DOHH2 (cell line): ENCODE data around the gene NAV2.

Source experiments
- H3F3A ChIP-seq: fragments of 200-600 bp; sonication (generic), shearing (Covaris generic); 2 replicates; pipeline ENCODE4 v1.6.0; 2016; ENCODE audit warnings: antibody characterized with exemption, mild to moderate bottlenecking; ENCODE audit not compliant: control insufficient read depth, insufficient read depth
- H3K27ac ChIP-seq: fragments of 200-600 bp; sonication (generic); 2 replicates; pipeline ENCODE4 v1.5.1; 2014; ENCODE audit warnings: low read depth, mild to moderate bottlenecking, low read length, moderate library complexity
- H3K27me3 ChIP-seq: fragments of 200-600 bp; sonication (generic); 2 replicates; pipeline ENCODE4 v1.6.1; 2014; ENCODE audit warnings: mild to moderate bottlenecking, low read length, mixed read lengths; ENCODE audit not compliant: control insufficient read depth
- H3K36me3 ChIP-seq: fragments of 200-600 bp; sonication (generic); 2 replicates; pipeline ENCODE4 v1.6.1; 2014; ENCODE audit warnings: mild to moderate bottlenecking, low read length, moderate library complexity, mixed read lengths; ENCODE audit not compliant: control insufficient read depth
- H3K4me1 ChIP-seq: fragments of 200-600 bp; sonication (generic); 2 replicates; pipeline ENCODE4 v1.6.1; 2014; ENCODE audit warnings: mild to moderate bottlenecking, low read length, mixed read lengths; ENCODE audit not compliant: control insufficient read depth
- H3K4me2 ChIP-seq: fragments of 200-600 bp; sonication (generic); 2 replicates; pipeline ENCODE4 v1.6.0; 2014; ENCODE audit warnings: mild to moderate bottlenecking, low read length, moderate library complexity
- H3K4me3 ChIP-seq: fragments of 200-600 bp; sonication (generic); 2 replicates; pipeline ENCODE4 v1.5.1; 2014; ENCODE audit warnings: mild to moderate bottlenecking, low read length, mixed read lengths
- H3K79me2 ChIP-seq: fragments of 200-600 bp; sonication (generic); 2 replicates; pipeline ENCODE4 v1.6.1; 2014; ENCODE audit warnings: mild to moderate bottlenecking, low read length, mixed read lengths; ENCODE audit not compliant: control insufficient read depth
- H3K9me2 ChIP-seq: fragments of 200-600 bp; sonication (generic); replicated peaks from 2 replicates; pipeline ENCODE4 v1.6.1; 2014; ENCODE audit warnings: mild to moderate bottlenecking, low read length, mixed read lengths; ENCODE audit not compliant: control insufficient read depth
- H3K9me3 ChIP-seq: fragments of 200-600 bp; sonication (generic); 2 replicates; pipeline ENCODE4 v1.6.1; 2014; ENCODE audit warnings: antibody characterized with exemption, low read length, mixed read lengths; ENCODE audit not compliant: control insufficient read depth, insufficient read depth
- H4K20me1 ChIP-seq: fragments of 200-600 bp; sonication (generic); 2 replicates; pipeline ENCODE4 v1.6.0; 2014; ENCODE audit warnings: low read depth, mild to moderate bottlenecking, antibody characterized with exemption, low read length, moderate library complexity; ENCODE audit not compliant: control insufficient read depth, insufficient read depth
- CTCF ChIP-seq: fragments of 200-600 bp; sonication (generic); IDR thresholded peaks from one replicate; pipeline ENCODE4 v1.5.1; 2014; ENCODE audit warnings: antibody characterized with exemption, mild to moderate bottlenecking, low read depth, low read length; ENCODE audit not compliant: poor library complexity, severe bottlenecking
- EZH2phosphoT487 ChIP-seq: fragments of 200-600 bp; sonication (generic); IDR thresholded peaks from 2 replicates; pipeline ENCODE4 v1.6.1; 2017; ENCODE audit warnings: borderline replicate concordance, mild to moderate bottlenecking, antibody characterized with exemption, low read length, moderate library complexity, mixed read lengths

Gene NAV2

DNA sequence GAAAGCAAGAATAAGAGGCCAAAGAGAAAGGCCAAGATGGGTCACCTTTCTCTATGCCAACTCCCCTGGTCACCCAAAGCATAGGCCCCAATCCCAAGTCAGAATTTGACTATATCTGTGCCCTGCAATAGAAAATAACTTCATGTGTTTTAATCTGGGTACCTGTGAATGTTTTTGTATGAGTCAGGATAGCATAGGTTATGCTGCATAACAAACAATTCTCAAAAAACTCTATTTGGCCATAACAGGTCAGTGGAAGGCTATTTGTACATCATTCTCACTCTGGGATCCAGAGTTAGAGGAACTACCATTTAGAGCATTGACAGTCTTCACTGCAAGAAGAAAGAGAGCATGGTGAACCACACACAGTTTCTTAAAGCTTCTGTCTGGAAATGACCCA, 280.4 kb downstream of the NAV2 start:
- no peak overlapping the region for H3K4me3 ChIP-seq
- H3K9me2 ChIP-seq = no peaks in the 10 kb centered on the region
- no peak overlapping the region for H3K27ac ChIP-seq
- H3K4me2 ChIP-seq = no peak overlapping the region
- H3K27me3 ChIP-seq = no peaks in the 10 kb centered on the region; the same call in 1 of the 2 replicates
- no peaks in the 10 kb centered on the region for H4K20me1 ChIP-seq
- no peaks in the 10 kb centered on the region for H3K36me3 ChIP-seq
- H3K9me3 ChIP-seq = no peaks in the 10 kb centered on the region
- H3F3A ChIP-seq = no peaks in the 10 kb centered on the region
- no peaks in the 10 kb centered on the region for H3K79me2 ChIP-seq
- TF ChIP-seq CTCF (no peak), EZH2phosphoT487 (no peak)
- H3K4me1 ChIP-seq = no peaks in the 10 kb centered on the region

DNA sequence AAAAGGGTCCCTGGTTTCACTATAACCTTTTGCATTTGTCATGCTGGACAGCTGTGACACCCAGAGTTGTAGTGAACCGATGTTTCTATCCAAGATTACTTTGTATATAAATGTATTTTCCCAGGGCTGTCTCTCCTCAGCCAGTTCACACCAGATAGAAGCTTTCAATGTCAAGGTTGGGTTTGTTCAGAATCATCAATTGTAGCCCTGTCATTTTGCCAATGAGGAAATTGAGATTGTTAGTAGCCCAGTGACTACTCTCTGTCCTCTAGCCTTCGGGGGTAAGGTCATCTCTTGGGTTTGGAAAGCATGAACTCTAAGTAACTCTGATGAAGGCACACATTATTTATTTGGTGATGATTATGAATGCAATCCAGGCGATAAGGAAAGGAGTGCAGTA, 282.0 kb downstream of the NAV2 start:
- Histone ChIP-seq H3K79me2 (no peaks in the 10 kb centered on the region), H3K4me3 (no peak overlapping the region), H3K27me3 (no peaks in the 10 kb centered on the region; the same call in 1 of the 2 replicates), H3K36me3 (no peaks in the 10 kb centered on the region), H4K20me1 (no peaks in the 10 kb centered on the region), H3K4me2 (no peak overlapping the region), H3F3A (no peaks in the 10 kb centered on the region), H3K9me2 (no peaks in the 10 kb centered on the region), H3K27ac (no peak overlapping the region), H3K9me3 (no peaks in the 10 kb centered on the region), H3K4me1 (no peaks in the 10 kb centered on the region)
- TF ChIP-seq CTCF (no peak), EZH2phosphoT487 (no peak)

- no peaks in the 10 kb centered on the region for H3K79me2 ChIP-seq
- no peaks in the 10 kb centered on the region for H3K4me1 ChIP-seq
- H3K27ac ChIP-seq = no peak overlapping the region
- no peaks in the 10 kb centered on the region for H3K9me3 ChIP-seq
- no peaks in the 10 kb centered on the region for H3F3A ChIP-seq
- no peaks in the 10 kb centered on the region for H4K20me1 ChIP-seq
- no peak overlapping the region for H3K4me2 ChIP-seq
- H3K9me2 ChIP-seq = no peaks in the 10 kb centered on the region
- no peaks in the 10 kb centered on the region for H3K36me3 ChIP-seq
- H3K4me3 ChIP-seq = no peak overlapping the region
- TF ChIP-seq EZH2phosphoT487 = no peak
- no peak for TF ChIP-seq CTCF
- H3K27me3 ChIP-seq = no peaks in the 10 kb centered on the region; the same call in 1 of the 2 replicates
Measured at GRCh38 chr11:19995145-19995544, 282.5 kb downstream of the NAV2 start.
